Measurements from ENCODE around the gene UQCRQ. TPM values are rescaled to one million over a fixed set of nuclear protein-coding genes. Genes with fewer than 3 reads are reported as not detected.
A peak's percentile ranks its signal among the peaks of the same experiment; 100 is the strongest.

The UQCRQ gene
- total and polyA plus RNA-seq, 2 experiments from 2014 or later, result 104 to 1,308 TPM

GRCh38 chr5:132886064-132886823, 19.8 kb downstream of the UQCRQ start:
- no peaks in the 10 kb centered on the region for H3K79me2 ChIP-seq (replicated peaks; ENCODE audit: insufficient read depth)
- ATAC-seq (no peak), DNase-seq (ENCODE audit: low spot score) (peak; percentile 33)
- no peak overlapping the region for H2AFZ ChIP-seq
- Mint-ChIP-seq H3K27ac (no peak overlapping the region), H3K9me3 (no peaks in the 10 kb centered on the region), H3K27me3 (ENCODE audit: insufficient read depth, low read depth, poor library complexity) (no peaks in the 10 kb centered on the region), H3K36me3 (ENCODE audit: low read depth) (peaks cover 66% of the 10 kb centered on the region), H3K4me1 (no peaks in the 10 kb centered on the region), H3K4me3 (no peak overlapping the region)
- peaks cover 4% of the 10 kb centered on the region; the same call in 1 of the 2 replicates for H4K20me1 ChIP-seq (replicated peaks; ENCODE audit: insufficient read depth)
- H3K27me3 ChIP-seq (ENCODE audit: insufficient read depth), result no peaks in the 10 kb centered on the region
- H3K9me2 ChIP-seq (ENCODE audit: insufficient read depth), result no peaks in the 10 kb centered on the region
- H3K4me3 ChIP-seq, result no peak overlapping the region
- H3K4me1 ChIP-seq (ENCODE audit: insufficient read depth), result no peaks in the 10 kb centered on the region
- TF ChIP-seq POLR2AphosphoS5 (IDR thresholded peaks at IDR 0.05; ENCODE audit: low read depth) (no peak), STAT1 (IDR thresholded peaks at IDR 0.05; ENCODE audit: unreplicated experiment) (no peak), CTCF (conservative IDR thresholded peaks at IDR 0.05; ENCODE audit: low read depth in 2 of 2) (no peak), ETS1 (IDR thresholded peaks at IDR 0.05) (no peak), EZH2 (IDR thresholded peaks at IDR 0.05; ENCODE audit: low read depth, unreplicated experiment) (no peak), ZNF114 (CRISPR knock-in tag; IDR thresholded peaks at IDR 0.05) (no peak), ZNF462 (CRISPR knock-in tag; IDR thresholded peaks at IDR 0.05) (no peak), REST (IDR thresholded peaks at IDR 0.05; ENCODE audit: unreplicated experiment) (no peak), EZH2phosphoT487 (IDR thresholded peaks at IDR 0.05; ENCODE audit: unreplicated experiment) (no peak), JUNB (IDR thresholded peaks at IDR 0.05; ENCODE audit: unreplicated experiment) (no peak)
- H3K36me3 ChIP-seq (ENCODE audit: insufficient read depth), result peaks cover 47% of the 10 kb centered on the region
- H3K27ac ChIP-seq (ENCODE audit: low read depth), result no peak overlapping the region
- H3K4me2 ChIP-seq, result no peak overlapping the region
- no peaks in the 10 kb centered on the region for H3F3A ChIP-seq (replicated peaks; ENCODE audit: low read depth)

Data from GM23338 (cell line).